Measurements from ENCODE around the gene PPM1K. TPM values are rescaled to one million over a fixed set of nuclear protein-coding genes. Genes with fewer than 3 reads are reported as not detected.
A peak's percentile ranks its signal among the peaks of the same experiment; 100 is the strongest.
"Not testable (repeated sequence)": the region's sequence is repeated elsewhere in the genome, so short reads cannot be mapped to it uniquely, and the experiment has no call there.

The PPM1K gene
- total and polyA plus RNA-seq, 4 donors = 14.9 to 51.4 (median 32.5) TPM

- H3K4me3 ChIP-seq (ENCODE audit: low read length in 2 of 2); H3K4me1 ChIP-seq (ENCODE audit: control insufficient read depth in 1 of 2, insufficient read depth in 2 of 2, low read length in 2 of 2); H3K9me3 ChIP-seq (ENCODE audit: control insufficient read depth, low read length); H3K27me3 ChIP-seq (ENCODE audit: control insufficient read depth in 1 of 2, insufficient read depth in 2 of 2, low read length in 1 of 2); DNase-seq; intact Hi-C loops (cut with DNase I); H3K27ac ChIP-seq (ENCODE audit: low read depth in 1 of 2, low read length in 2 of 2); ATAC-seq (ENCODE audit: low FRiP score); H3K36me3 ChIP-seq (ENCODE audit: control insufficient read depth in 1 of 2, insufficient read depth in 2 of 2, low read length in 1 of 2): not testable (repeated sequence)
- 94 to 95% methylated on average over 22 to 23 of the region's 23 CpGs for WGBS, 2 donors
Observed at GRCh38 chr4:88313088-88313624, 28.8 kb upstream of the PPM1K start.

GRCh38 chr4:88308587-88308986 lies 24.2 kb upstream of the PPM1K start:
- WGBS, 2 donors = 54 to 59% methylated on average over 1 of the region's 1 CpG
- ATAC-seq (ENCODE audit: low FRiP score) (no peak), DNase-seq (no peak)
- intact Hi-C loops (cut with DNase I) = no loop called here
- H3K4me1 ChIP-seq (ENCODE audit: control insufficient read depth in 1 of 2, insufficient read depth in 2 of 2, low read length in 2 of 2) = no peaks in the 10 kb centered on the region
- H3K27ac ChIP-seq (ENCODE audit: low read depth in 1 of 2, low read length in 2 of 2) = no peak overlapping the region
- H3K4me3 ChIP-seq (ENCODE audit: low read length in 2 of 2) = no peak overlapping the region
- no peaks in the 10 kb centered on the region for H3K36me3 ChIP-seq (ENCODE audit: control insufficient read depth in 1 of 2, insufficient read depth in 2 of 2, low read length in 1 of 2)
- no peaks in the 10 kb centered on the region for H3K27me3 ChIP-seq (ENCODE audit: control insufficient read depth in 1 of 2, insufficient read depth in 2 of 2, low read length in 1 of 2)
- H3K9me3 ChIP-seq (ENCODE audit: control insufficient read depth, low read length) = no peaks in the 10 kb centered on the region

GRCh38 chr4:88297725-88298454 lies 13.5 kb upstream of the PPM1K start:
- no peak overlapping the region for H3K27ac ChIP-seq (ENCODE audit: low read depth in 1 of 2, low read length in 2 of 2)
- H3K36me3 ChIP-seq (ENCODE audit: control insufficient read depth in 1 of 2, insufficient read depth in 2 of 2, low read length in 1 of 2) = no peaks in the 10 kb centered on the region
- no peaks in the 10 kb centered on the region for H3K9me3 ChIP-seq (ENCODE audit: control insufficient read depth, low read length)
- no peak overlapping the region for H3K4me3 ChIP-seq (ENCODE audit: low read length in 2 of 2)
- H3K27me3 ChIP-seq (ENCODE audit: control insufficient read depth in 1 of 2, insufficient read depth in 2 of 2, low read length in 1 of 2) = no peaks in the 10 kb centered on the region
- DNase-seq (no peak), ATAC-seq (ENCODE audit: low FRiP score) (no peak)
- 82% methylated on average over 6 of the region's 6 CpGs for WGBS, 2 donors
- intact Hi-C loops (cut with DNase I) = no loop called here
- H3K4me1 ChIP-seq (ENCODE audit: control insufficient read depth in 1 of 2, insufficient read depth in 2 of 2, low read length in 2 of 2) = no peaks in the 10 kb centered on the region

GRCh38 chr4:88297212-88297516 lies 12.8 kb upstream of the PPM1K start:
- no peaks in the 10 kb centered on the region for H3K27me3 ChIP-seq (ENCODE audit: control insufficient read depth in 1 of 2, insufficient read depth in 2 of 2, low read length in 1 of 2)
- no peak for ATAC-seq (ENCODE audit: low FRiP score)
- DNase-seq = no peak
- no peaks in the 10 kb centered on the region for H3K36me3 ChIP-seq (ENCODE audit: control insufficient read depth in 1 of 2, insufficient read depth in 2 of 2, low read length in 1 of 2)
- no peaks in the 10 kb centered on the region for H3K4me1 ChIP-seq (ENCODE audit: control insufficient read depth in 1 of 2, insufficient read depth in 2 of 2, low read length in 2 of 2)
- intact Hi-C loops (cut with DNase I) = no loop called here
- H3K4me3 ChIP-seq (ENCODE audit: low read length in 2 of 2) = no peak overlapping the region
- no peak overlapping the region for H3K27ac ChIP-seq (ENCODE audit: low read depth in 1 of 2, low read length in 2 of 2)
- WGBS, 2 donors = 99 to 100% methylated on average over 1 of the region's 1 CpG
- H3K9me3 ChIP-seq (ENCODE audit: control insufficient read depth, low read length) = no peaks in the 10 kb centered on the region

GRCh38 chr4:88296413-88297211 lies 12.3 kb upstream of the PPM1K start:
- no peaks in the 10 kb centered on the region for H3K9me3 ChIP-seq (ENCODE audit: control insufficient read depth, low read length)
- H3K27ac ChIP-seq (ENCODE audit: low read depth in 1 of 2, low read length in 2 of 2) = no peak overlapping the region
- DNase-seq = no peak
- 95 to 96% methylated on average over 5 of the region's 5 CpGs for WGBS, 2 donors
- intact Hi-C loops (cut with DNase I) = no loop called here
- no peaks in the 10 kb centered on the region for H3K36me3 ChIP-seq (ENCODE audit: control insufficient read depth in 1 of 2, insufficient read depth in 2 of 2, low read length in 1 of 2)
- no peaks in the 10 kb centered on the region for H3K27me3 ChIP-seq (ENCODE audit: control insufficient read depth in 1 of 2, insufficient read depth in 2 of 2, low read length in 1 of 2)
- no peak overlapping the region for H3K4me3 ChIP-seq (ENCODE audit: low read length in 2 of 2)
- no peaks in the 10 kb centered on the region for H3K4me1 ChIP-seq (ENCODE audit: control insufficient read depth in 1 of 2, insufficient read depth in 2 of 2, low read length in 2 of 2)
- ATAC-seq (ENCODE audit: low FRiP score) = no peak

- Histone ChIP-seq H3K27me3 (ENCODE audit: control insufficient read depth in 1 of 2, insufficient read depth in 2 of 2, low read length in 1 of 2) (no peaks in the 10 kb centered on the region), H3K36me3 (ENCODE audit: control insufficient read depth in 1 of 2, insufficient read depth in 2 of 2, low read length in 1 of 2) (no peaks in the 10 kb centered on the region), H3K4me1 (ENCODE audit: control insufficient read depth in 1 of 2, insufficient read depth in 2 of 2, low read length in 2 of 2) (no peaks in the 10 kb centered on the region), H3K9me3 (ENCODE audit: control insufficient read depth, low read length) (no peaks in the 10 kb centered on the region), H3K4me3 (ENCODE audit: low read length in 2 of 2) (no peak overlapping the region), H3K27ac (ENCODE audit: low read depth in 1 of 2, low read length in 2 of 2) (no peak overlapping the region)
- intact Hi-C loops (cut with DNase I) = no loop called here
- 68 to 69% methylated on average over 6 of the region's 6 CpGs for WGBS, 2 donors
- no peak for DNase-seq
- ATAC-seq (ENCODE audit: low FRiP score) = no peak
Observed at GRCh38 chr4:88295656-88296055, 11.3 kb upstream of the PPM1K start.

- ATAC-seq (ENCODE audit: low FRiP score) = peak; percentile 74
- intact Hi-C loops (cut with DNase I) = no loop called here
- 24 to 25% methylated on average over 4 of the region's 4 CpGs for WGBS, 2 donors
Observed at GRCh38 chr4:88291003-88291402, 6.6 kb upstream of the PPM1K start.

GRCh38 chr4:88286897-88287296 lies 2.5 kb upstream of the PPM1K start:
- DNase-seq = no peak
- H3K27ac ChIP-seq (ENCODE audit: low read depth in 1 of 2, low read length in 2 of 2) = peak overlapping the region; percentile 4 to 75
- no peaks in the 10 kb centered on the region for H3K27me3 ChIP-seq (ENCODE audit: control insufficient read depth in 1 of 2, insufficient read depth in 2 of 2, low read length in 1 of 2)
- no peaks in the 10 kb centered on the region for H3K36me3 ChIP-seq (ENCODE audit: control insufficient read depth in 1 of 2, insufficient read depth in 2 of 2, low read length in 1 of 2)
- intact Hi-C loops (cut with DNase I) = loop anchor here (5.0 to 10.0 kb wide), 2 partner anchors 55 to 168 kb away; partner anchors contain the start of gene HERC5 (in 1 of the 2)
- ATAC-seq (ENCODE audit: low FRiP score) = no peak
- no peaks in the 10 kb centered on the region for H3K9me3 ChIP-seq (ENCODE audit: control insufficient read depth, low read length)
- H3K4me3 ChIP-seq (ENCODE audit: low read length in 2 of 2) = no peak overlapping the region
- no peaks in the 10 kb centered on the region for H3K4me1 ChIP-seq (ENCODE audit: control insufficient read depth in 1 of 2, insufficient read depth in 2 of 2, low read length in 2 of 2)

More at GRCh38 chr4:88291003-88291402, 6.6 kb upstream of the PPM1K start:
- no peak overlapping the region for H3K4me3 ChIP-seq (ENCODE audit: low read length in 2 of 2)
- no peaks in the 10 kb centered on the region for H3K27me3 ChIP-seq (ENCODE audit: control insufficient read depth in 1 of 2, insufficient read depth in 2 of 2, low read length in 1 of 2)
- no peaks in the 10 kb centered on the region for H3K9me3 ChIP-seq (ENCODE audit: control insufficient read depth, low read length)
- no peak overlapping the region for H3K27ac ChIP-seq (ENCODE audit: low read depth in 1 of 2, low read length in 2 of 2)
- H3K36me3 ChIP-seq (ENCODE audit: control insufficient read depth in 1 of 2, insufficient read depth in 2 of 2, low read length in 1 of 2) = no peaks in the 10 kb centered on the region
- no peak for DNase-seq
- H3K4me1 ChIP-seq (ENCODE audit: control insufficient read depth in 1 of 2, insufficient read depth in 2 of 2, low read length in 2 of 2) = no peaks in the 10 kb centered on the region

Data from aorta (tissue), 5 donors.